H1 (cell line): ENCODE data around the gene ZNF471. TPM values are rescaled to one million over a fixed set of nuclear protein-coding genes. Genes with fewer than 3 reads are reported as not detected.

ENCODE experiments used
- CTCF ChIA-PET: fragments of 300-600 bp; sonication (Branson Sonifier 250); formaldehyde crosslinking; loops from one replicate; lab custom pipeline; 2021; ENCODE audit not compliant: partially characterized antibody; lab: Charles Lee
- POLR2A ChIA-PET: fragments of 300-600 bp; sonication (Branson Sonifier 250); formaldehyde crosslinking; loops from one replicate; lab custom pipeline; 2021; ENCODE audit warnings: inconsistent platforms; ENCODE audit not compliant: partially characterized antibody; lab: Charles Lee
- DNase-seq, 2 experiments: peaks; one replicate each; pipeline versions ENCODE4 v3.0.0 to v3.0.0-alpha.2; 2010 to 2022; ENCODE audit warnings: low spot score in 2 of 2, low read depth in 1 of 2, mixed read lengths in 1 of 2
- FAIRE-seq: peaks from 2 replicates; lab custom pipeline; 2011; peaks lifted over from hg19 to GRCh38; lab: Jason Lieb, UNC
- H2AFZ ChIP-seq: 2 replicates; pipeline ENCODE4 v1.8.1; 2012; ENCODE audit warnings: low read length, inconsistent platforms
- H2AK5ac ChIP-seq: 2 replicates; pipeline ENCODE4 v1.6.1; 2013; ENCODE audit warnings: low read depth, low read length
- H2BK120ac ChIP-seq: replicated peaks from 2 replicates; pipeline ENCODE3; 2013; ENCODE audit warnings: low read depth, low read length, inconsistent platforms
- H2BK12ac ChIP-seq: 2 replicates; pipeline ENCODE4 v1.6.1; 2013; ENCODE audit warnings: low read depth, low read length
- H2BK15ac ChIP-seq: 2 replicates; pipeline ENCODE4 v1.6.1; 2013; ENCODE audit warnings: low read length
- H2BK20ac ChIP-seq: 2 replicates; pipeline ENCODE4 v1.6.1; 2013; ENCODE audit warnings: low read length
- H2BK5ac ChIP-seq: 2 replicates; pipeline ENCODE4 v1.6.1; 2013; ENCODE audit warnings: low read depth, low read length
- H3K14ac ChIP-seq: 2 replicates; pipeline ENCODE4 v1.6.1; 2013; ENCODE audit warnings: inconsistent platforms; ENCODE audit not compliant: insufficient read length
- H3K18ac ChIP-seq: 2 replicates; pipeline ENCODE4 v1.6.1; 2013; ENCODE audit warnings: low read length; ENCODE audit errors: extremely low read depth
- H3K23ac ChIP-seq: 2 replicates; pipeline ENCODE4 v1.6.1; 2013; ENCODE audit warnings: inconsistent platforms; ENCODE audit not compliant: insufficient read length
- H3K23me2 ChIP-seq: 2 replicates; pipeline ENCODE4 v1.6.1; 2013; ENCODE audit warnings: low read depth, low read length
- H3K27ac ChIP-seq: 2 replicates; pipeline ENCODE4 v1.6.1; 2011; ENCODE audit warnings: low read depth, low read length, inconsistent platforms
- H3K27me3 ChIP-seq, 4 experiments: replicated peaks in 1 of 4; 1 replicate in 1 of 4; 2 replicates in 3 of 4; pipeline versions ENCODE4 v1.6.1 to v1.8.1; 2011 to 2013; ENCODE audit warnings: low read length in 3 of 4, mild to moderate bottlenecking in 3 of 4, inconsistent platforms in 2 of 4, mixed read lengths in 2 of 4, moderate library complexity in 1 of 4; ENCODE audit not compliant: control insufficient read depth in 3 of 4, insufficient read depth in 3 of 4; ENCODE audit errors: extremely low read depth in 1 of 4
- H3K36me3 ChIP-seq, 4 experiments: 2 replicates each; pipeline versions ENCODE4 v1.6.1 to v1.8.1; 2011 to 2013; ENCODE audit warnings: mild to moderate bottlenecking in 4 of 4, low read length in 3 of 4, moderate library complexity in 2 of 4, control low read depth in 1 of 4, inconsistent platforms in 1 of 4; ENCODE audit not compliant: insufficient read depth in 4 of 4, control insufficient read depth in 2 of 4
- H3K4ac ChIP-seq: replicated peaks from 2 replicates; pipeline ENCODE3; 2013; ENCODE audit warnings: low read length, low read depth, mixed read lengths, inconsistent platforms; ENCODE audit not compliant: insufficient read length
- H3K4me1 ChIP-seq, 4 experiments: replicated peaks in 1 of 4; 1 replicate in 1 of 4; 2 replicates in 3 of 4; pipeline versions ENCODE4 v1.6.1 to v1.8.1; 2011 to 2013; ENCODE audit warnings: low read length in 3 of 4, inconsistent platforms in 2 of 4, mixed read lengths in 1 of 4; ENCODE audit not compliant: insufficient read depth in 4 of 4, control insufficient read depth in 3 of 4
- H3K4me2 ChIP-seq, 2 experiments: 2 replicates each; pipeline versions ENCODE4 v1.6.1 to v1.8.1; 2011 to 2013; ENCODE audit warnings: low read depth in 2 of 2, low read length in 2 of 2, control low read depth in 1 of 2, inconsistent platforms in 1 of 2, mild to moderate bottlenecking in 1 of 2; ENCODE audit not compliant: insufficient read depth in 1 of 2
- H3K4me3 ChIP-seq, 4 experiments: fragments of 200-600, 300-600 bp in 1 of 4; sonication (generic), shearing (Covaris generic), sonication (Bioruptor Twin) in 1 of 4; 2 replicates each; pipeline versions ENCODE4 v1.5.1 to v1.8.1; 2011 to 2016; ENCODE audit warnings: low read length in 4 of 4, low read depth in 3 of 4, control low read depth in 2 of 4, inconsistent platforms in 2 of 4, mild to moderate bottlenecking in 2 of 4, mixed read lengths in 1 of 4, moderate library complexity in 1 of 4; ENCODE audit not compliant: insufficient read depth in 2 of 4; ENCODE audit errors: extremely low read depth in 1 of 4
- H3K56ac ChIP-seq: replicated peaks from 2 replicates; pipeline ENCODE3; 2013; ENCODE audit warnings: low read depth, mild to moderate bottlenecking, mixed read lengths, low read length, inconsistent platforms; ENCODE audit not compliant: insufficient read length
- H3K79me1 ChIP-seq: 2 replicates; pipeline ENCODE4 v1.6.1; 2013; ENCODE audit warnings: low read depth, low read length, control low read depth
- H3K79me2 ChIP-seq, 2 experiments: 2 replicates each; pipeline versions ENCODE4 v1.6.1 to v1.8.1; 2012 to 2013; ENCODE audit warnings: low read length in 2 of 2, mild to moderate bottlenecking in 2 of 2, inconsistent platforms in 1 of 2; ENCODE audit not compliant: insufficient read depth in 2 of 2, control insufficient read depth in 1 of 2
- H3K9ac ChIP-seq, 4 experiments: replicated peaks in 1 of 4; 1 replicate in 1 of 4; 2 replicates in 3 of 4; pipeline versions ENCODE4 v1.6.1 to v1.8.1; 2011 to 2013; ENCODE audit warnings: low read depth in 3 of 4, low read length in 3 of 4, control low read depth in 2 of 4, mild to moderate bottlenecking in 2 of 4, moderate library complexity in 2 of 4, inconsistent platforms in 1 of 4; ENCODE audit errors: extremely low read depth in 1 of 4
- H3K9me3 ChIP-seq, 2 experiments: 2 replicates each; pipeline versions ENCODE4 v1.6.1 to v1.8.1; 2012 to 2013; ENCODE audit warnings: mild to moderate bottlenecking in 2 of 2, moderate library complexity in 2 of 2, control low read depth in 1 of 2, inconsistent platforms in 1 of 2, low read depth in 1 of 2, low read length in 1 of 2, mixed read lengths in 1 of 2; ENCODE audit not compliant: insufficient read depth in 2 of 2
- H4K20me1 ChIP-seq, 2 experiments: replicated peaks in 1 of 2; 2 replicates each; pipeline versions ENCODE3 to v1.8.1; 2011 to 2013; ENCODE audit warnings: inconsistent platforms in 2 of 2, low read length in 2 of 2, mild to moderate bottlenecking in 1 of 2; ENCODE audit not compliant: insufficient read depth in 2 of 2, control insufficient read depth in 1 of 2
- H4K5ac ChIP-seq: 2 replicates; pipeline ENCODE4 v1.6.1; 2013; ENCODE audit warnings: low read length, low read depth, mixed read lengths, inconsistent platforms; ENCODE audit not compliant: insufficient read length
- H4K8ac ChIP-seq: 2 replicates; pipeline ENCODE4 v1.8.0; 2013; ENCODE audit warnings: mild to moderate bottlenecking, moderate library complexity, low read length, inconsistent platforms; ENCODE audit not compliant: insufficient read depth; ENCODE audit errors: extremely low read depth
- H4K91ac ChIP-seq: replicated peaks from 2 replicates; pipeline ENCODE3; 2013; ENCODE audit warnings: low read length, mixed read lengths, inconsistent platforms; ENCODE audit not compliant: insufficient read length
- BACH1 ChIP-seq: IDR thresholded peaks from 2 replicates; pipeline ENCODE4 v1.6.1; 2012; ENCODE audit warnings: low read length, improper control_type of control experiment
- BCL11A ChIP-seq, 2 experiments: IDR thresholded peaks; one replicate each; pipeline ENCODE4 v1.6.1; 2011; ENCODE audit warnings: low read depth in 2 of 2, low read length in 2 of 2, mild to moderate bottlenecking in 2 of 2
- BRCA1 ChIP-seq: IDR thresholded peaks from 2 replicates; pipeline ENCODE4 v1.6.1; 2012; ENCODE audit warnings: low read depth, low read length, improper control_type of control experiment
- CEBPB ChIP-seq: IDR thresholded peaks from 2 replicates; pipeline ENCODE4 v1.6.1; 2012; ENCODE audit warnings: low read depth, low read length
- HDAC2 ChIP-seq, 2 experiments: fragments of 300-600 bp in 1 of 2; sonication (generic) in 1 of 2; IDR thresholded peaks; 2 replicates each; pipeline ENCODE4 v1.6.1; 2011 to 2012; ENCODE audit warnings: low read depth in 2 of 2, low read length in 2 of 2, mild to moderate bottlenecking in 2 of 2, moderate library complexity in 2 of 2, borderline replicate concordance in 1 of 2, inconsistent platforms in 1 of 2
- MAFK ChIP-seq: IDR thresholded peaks from 2 replicates; pipeline ENCODE4 v1.6.1; 2012; ENCODE audit warnings: low read depth, mild to moderate bottlenecking, improper control_type of control experiment, low read length
- MAX ChIP-seq: IDR thresholded peaks from 2 replicates; pipeline ENCODE4 v1.6.1; 2012; ENCODE audit warnings: inconsistent platforms
- NRF1 ChIP-seq: IDR thresholded peaks from 2 replicates; pipeline ENCODE4 v1.6.1; 2011; ENCODE audit warnings: mild to moderate bottlenecking, low read depth, low read length, improper control_type of control experiment
- POU5F1 ChIP-seq: IDR thresholded peaks from 2 replicates; pipeline ENCODE4 v1.6.1; 2011; ENCODE audit warnings: low read depth, mild to moderate bottlenecking, low read length, moderate library complexity
- RAD21 ChIP-seq, 2 experiments: IDR thresholded peaks in 1 of 2; conservative IDR thresholded peaks in 1 of 2; 2 replicates each; pipeline ENCODE4 v1.6.1; 2011; ENCODE audit warnings: low read depth in 2 of 2, low read length in 2 of 2, improper control_type of control experiment in 1 of 2, inconsistent platforms in 1 of 2, mild to moderate bottlenecking in 1 of 2, moderate library complexity in 1 of 2
- SIX5 ChIP-seq: IDR thresholded peaks from 2 replicates; pipeline ENCODE4 v1.6.1; 2011; ENCODE audit warnings: mild to moderate bottlenecking, low read depth, low read length
- SP2 ChIP-seq: IDR thresholded peaks from 2 replicates; pipeline ENCODE4 v1.6.1; 2012; ENCODE audit warnings: mild to moderate bottlenecking, low read length, inconsistent platforms
- SP4 ChIP-seq: IDR thresholded peaks from 2 replicates; pipeline ENCODE4 v1.6.1; 2012; ENCODE audit warnings: low read length, inconsistent platforms
- ZNF274 ChIP-seq: IDR thresholded peaks from 2 replicates; pipeline ENCODE4 v1.7.0; 2012; ENCODE audit warnings: low read length, borderline replicate concordance; ENCODE audit errors: extremely low read depth
- WGBS, 2 experiments: shearing (Covaris generic) in 1 of 2; methylation state at CpG; one replicate each; pipeline versions ENCODE4 v1.1.6 to v1.1.7; 2013 to 2015; ENCODE audit warnings: low lambda C conversion rate in 2 of 2, mixed read lengths in 2 of 2, inconsistent platforms in 1 of 2, low coverage in 1 of 2, missing lambda C conversion rate in 1 of 2; ENCODE audit not compliant: insufficient replicate concordance in 2 of 2, insufficient coverage in 1 of 2, insufficient read length in 1 of 2; ENCODE audit errors: extremely low coverage in 1 of 2, missing lambda C conversion rate in 1 of 2; 5-methylcytosine and 5-hydroxymethylcytosine counted together
- polyA plus RNA-seq, 7 experiments: library from polyadenylated mRNA; depleted of rRNA in 3 of 7; stranded (reverse) in 5 of 7; unstranded in 2 of 7; fragments of >200 nt in 5 of 7; fragments of 200-250 nt in 2 of 7; gene quantifications; 1 replicate in 5 of 7; 2 replicates in 1 of 7; 4 replicates in 1 of 7; pipeline versions ENCODE4 v1.2.1 to v1.2.3, GENCODE V29; 2011 to 2013; ENCODE audit warnings: missing spikeins in 2 of 7, mixed read lengths in 2 of 7
- total RNA-seq: library from RNA; stranded (reverse); fragmentation: NEBNext Ultra II Directional; extraction: Animal tissue kit (Norgen Biotek cat#: 25700); gene quantifications from 2 replicates; pipeline ENCODE4 v1.2.1, GENCODE V29; 2021

The ZNF471 gene
- total and polyA plus RNA-seq, 2 of the 8 experiments (the other 6 are each of a cell fraction or from before 2014, with no cell fraction given) = 0.73 to 0.74 TPM

- H2BK12ac ChIP-seq = no peak overlapping the region; the same call in 1 of the 2 replicates
- no peak overlapping the region for H3K9ac ChIP-seq
- peaks cover 2 to 11% (median 4%) of the 10 kb centered on the region in 4 experiments; a peak in 5 of 7 replicates for H3K4me1 ChIP-seq
- no peak overlapping the region for H4K8ac ChIP-seq
- H3K79me1 ChIP-seq = no peaks in the 10 kb centered on the region; the same call in 1 of the 2 replicates
- peaks cover 0 to 65% of the 10 kb centered on the region in 2 experiments; a peak in 3 of 4 replicates for H3K79me2 ChIP-seq
- 67% methylated on average over 3 of the region's 3 CpGs; no CpG with 5 or more reads in 1 of the 2 experiments for WGBS, 2 experiments
- no peak overlapping the region for H4K91ac ChIP-seq
- no peak overlapping the region for H4K5ac ChIP-seq
- H2AK5ac ChIP-seq = no peak overlapping the region
- no peaks in the 10 kb centered on the region for H3K27me3 ChIP-seq
- H2AFZ ChIP-seq = no peak overlapping the region
- DNase-seq = no peak
- no peak overlapping the region for H2BK5ac ChIP-seq
- 0 out of 2 replicates have a peak overlapping the region, but pooled peaks have one; percentile 34 for H3K27ac ChIP-seq
- POLR2A ChIA-PET = interaction anchor here (0.6 to 1.4 kb wide), 2 partner anchors 15 to 88 kb away, joined by 3 to 4 read pairs; partner anchors contain the start of gene ZNF583
- H2BK20ac ChIP-seq = no peak overlapping the region
- CTCF ChIA-PET = interaction anchor here (1.1 to 1.5 kb wide), 3 partner anchors 11 to 24 kb away, joined by 3 to 5 read pairs (median 3); no protein-coding TSS in a partner anchor
- H3K18ac ChIP-seq = no peak overlapping the region
- no peaks in the 10 kb centered on the region for H3K9me3 ChIP-seq
- H3K4me3 ChIP-seq = peak overlapping the region in 1 of 4 experiments; percentile 31; a peak in 1 of 8 replicates
- peaks cover 0 to 9% (median 2%) of the 10 kb centered on the region in 4 experiments; a peak in 3 of 8 replicates for H3K36me3 ChIP-seq
- H3K4ac ChIP-seq = no peak overlapping the region
- FAIRE-seq = no peak
- H2BK15ac ChIP-seq = no peak overlapping the region
- peak overlapping the region; percentile 39 to 66; a peak in 3 of 4 replicates for H3K4me2 ChIP-seq
- H4K20me1 ChIP-seq = peaks cover 0 to 2% of the 10 kb centered on the region in 2 experiments
- no peak overlapping the region for H3K56ac ChIP-seq
- no peaks in the 10 kb centered on the region for H3K23me2 ChIP-seq
- H3K23ac ChIP-seq = no peak overlapping the region
- no peak overlapping the region for H2BK120ac ChIP-seq
- no peak overlapping the region for H3K14ac ChIP-seq
- TF ChIP-seq BACH1 (peak; percentile 87), POU5F1 (no peak), SP2 (no peak), CEBPB (no peak), HDAC2 (IDR thresholded peaks at IDR 0.05; ENCODE audit: borderline replicate concordance in 1 of 2, low read depth in 2 of 2, low read length in 2 of 2) (no peak), SIX5 (no peak), ZNF274 (no peak), RAD21 (IDR thresholded peaks at IDR 0.05 in 1 of 2, conservative IDR thresholded peaks at IDR 0.05 in 1 of 2; ENCODE audit: low read depth in 2 of 2, low read length in 2 of 2) (no peak), BRCA1 (no peak), MAX (no peak), SP4 (no peak), NRF1 (no peak), MAFK (peak; percentile 82), BCL11A (IDR thresholded peaks at IDR 0.05; ENCODE audit: low read depth in 2 of 2, low read length in 2 of 2) (no peak)
Observed at GRCh38 chr19:56491399-56491798, 16.3 kb upstream of the ZNF471 start.
